Activated B cell treated with CpG ODN at 0.5 μM for 24 hours (primary cell): ENCODE data around the gene GAK. TPM values are rescaled to one million over a fixed set of nuclear protein-coding genes. Genes with fewer than 3 reads are reported as not detected.

Source experiments
- ATAC-seq: fragments of 200-7000 bp; cut with Tn5 transposase; one replicate; pipeline ENCODE4 v1.10.0; 2021; ENCODE audit warnings: low read depth, mild to moderate bottlenecking, moderate library complexity
- CTCF ChIA-PET: fragments of 350-600 bp; sonication (Branson Sonifier 250); formaldehyde crosslinking; loops from one replicate; lab custom pipeline; 2021; ENCODE audit warnings: antibody characterized with exemption; lab: Charles Lee
- POLR2A ChIA-PET: fragments of 350-600 bp; sonication (Branson Sonifier 250); formaldehyde crosslinking; loops from one replicate; lab custom pipeline; 2021; ENCODE audit warnings: antibody characterized with exemption; lab: Charles Lee
- DNase-seq: peaks from one replicate; pipeline ENCODE4 v3.0.0; 2022
- H3K27ac Mint-ChIP-seq: one replicate; pipeline ENCODE4 v1.8.0; 2020; ENCODE audit warnings: mixed read lengths
- H3K27me3 Mint-ChIP-seq: one replicate; pipeline ENCODE4 v1.8.0; 2021; ENCODE audit warnings: mixed read lengths
- H3K36me3 Mint-ChIP-seq: one replicate; pipeline ENCODE4 v1.8.0; 2021; ENCODE audit warnings: low read depth, mixed read lengths
- H3K4me1 Mint-ChIP-seq: one replicate; pipeline ENCODE4 v1.8.0; 2021; ENCODE audit warnings: mixed read lengths
- H3K4me3 Mint-ChIP-seq: one replicate; pipeline ENCODE4 v1.8.0; 2020; ENCODE audit warnings: mild to moderate bottlenecking, mixed read lengths
- H3K9me3 Mint-ChIP-seq: one replicate; pipeline ENCODE4 v1.8.0; 2020; ENCODE audit warnings: mixed read lengths
- intact Hi-C: fragments of 100-400 bp; cut with micrococcal nuclease; formaldehyde crosslinking; loops from one replicate; pipeline ENCODE4 v1.15.1; 2024
- total RNA-seq: library from RNA; stranded (reverse); gene quantifications from 2 replicates; pipeline ENCODE4 v1.2.3, GENCODE V29; 2022
- TF ChIP-seq, protein P1 (sequence below): fragments of 200-600 bp; IDR thresholded peaks from one replicate; pipeline ENCODE4 v1.8.0; 2022; ENCODE audit warnings: antibody characterized with exemption, mild to moderate bottlenecking

The GAK gene
- total RNA-seq, 1 donor from 2014 or later = 172 TPM

DNA sequence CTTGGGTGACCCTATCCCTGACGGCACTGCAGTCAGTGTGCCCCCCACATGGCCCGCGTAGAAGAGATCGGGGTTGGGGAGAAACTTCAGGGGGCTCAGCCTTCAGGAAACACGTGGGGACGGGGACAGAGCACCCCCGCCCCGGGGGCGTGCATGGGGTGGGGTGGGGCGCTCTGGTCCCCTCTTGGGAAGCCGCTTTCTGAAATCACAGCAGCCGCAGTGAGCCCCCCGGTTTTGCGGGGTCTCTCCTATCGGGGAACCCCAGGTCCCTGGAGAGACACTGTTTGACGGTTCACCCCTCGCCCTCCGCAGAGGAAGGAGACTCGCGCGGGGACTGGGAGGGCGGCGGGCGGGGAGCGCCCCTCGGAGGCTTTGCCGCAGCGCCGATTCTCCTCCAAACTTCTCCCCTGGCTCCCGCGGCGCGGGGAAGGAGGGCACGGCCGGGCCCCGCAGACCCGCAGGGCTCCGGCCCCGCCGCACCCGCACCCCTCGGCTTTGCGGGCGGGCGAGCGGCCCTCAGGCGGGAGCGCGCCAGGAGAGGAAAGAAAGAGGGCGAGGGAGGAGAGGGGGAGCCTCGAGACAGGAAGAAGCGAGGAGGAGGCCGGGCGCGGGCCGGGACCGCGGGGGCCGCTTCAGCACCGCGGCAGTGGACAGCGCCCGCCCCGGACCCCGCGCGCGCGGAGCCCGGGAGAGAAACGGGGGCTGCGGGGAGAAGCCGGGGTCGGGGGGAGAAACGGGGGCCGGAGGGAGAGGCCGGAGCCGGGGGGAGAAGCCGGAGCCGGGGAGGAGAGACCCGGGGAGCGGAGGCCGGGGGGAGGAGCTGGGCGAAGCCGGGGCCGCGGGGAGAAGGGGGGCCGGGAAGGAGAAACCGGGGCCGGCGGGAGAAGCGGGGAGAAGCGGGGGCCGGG, 106.8 kb downstream of the GAK start:
- CTCF ChIA-PET = no interaction called here
- H3K27me3 Mint-ChIP-seq = peaks cover 47% of the 10 kb centered on the region
- DNase-seq = peak; percentile 34
- H3K27ac Mint-ChIP-seq = no peak overlapping the region
- ATAC-seq = peak; percentile 72
- peak overlapping the region; percentile 24 for H3K4me3 Mint-ChIP-seq
- POLR2A ChIA-PET = no interaction called here
- H3K36me3 Mint-ChIP-seq = no peaks in the 10 kb centered on the region
- TF ChIP-seq, protein P1, sequence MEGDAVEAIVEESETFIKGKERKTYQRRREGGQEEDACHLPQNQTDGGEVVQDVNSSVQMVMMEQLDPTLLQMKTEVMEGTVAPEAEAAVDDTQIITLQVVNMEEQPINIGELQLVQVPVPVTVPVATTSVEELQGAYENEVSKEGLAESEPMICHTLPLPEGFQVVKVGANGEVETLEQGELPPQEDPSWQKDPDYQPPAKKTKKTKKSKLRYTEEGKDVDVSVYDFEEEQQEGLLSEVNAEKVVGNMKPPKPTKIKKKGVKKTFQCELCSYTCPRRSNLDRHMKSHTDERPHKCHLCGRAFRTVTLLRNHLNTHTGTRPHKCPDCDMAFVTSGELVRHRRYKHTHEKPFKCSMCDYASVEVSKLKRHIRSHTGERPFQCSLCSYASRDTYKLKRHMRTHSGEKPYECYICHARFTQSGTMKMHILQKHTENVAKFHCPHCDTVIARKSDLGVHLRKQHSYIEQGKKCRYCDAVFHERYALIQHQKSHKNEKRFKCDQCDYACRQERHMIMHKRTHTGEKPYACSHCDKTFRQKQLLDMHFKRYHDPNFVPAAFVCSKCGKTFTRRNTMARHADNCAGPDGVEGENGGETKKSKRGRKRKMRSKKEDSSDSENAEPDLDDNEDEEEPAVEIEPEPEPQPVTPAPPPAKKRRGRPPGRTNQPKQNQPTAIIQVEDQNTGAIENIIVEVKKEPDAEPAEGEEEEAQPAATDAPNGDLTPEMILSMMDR = no peak
- H3K9me3 Mint-ChIP-seq = no peaks in the 10 kb centered on the region
- peaks cover 1% of the 10 kb centered on the region for H3K4me1 Mint-ChIP-seq
- intact Hi-C loops = loop anchor here (5.0 kb wide), 1 partner anchor 43 kb away; no protein-coding TSS in a partner anchor

DNA sequence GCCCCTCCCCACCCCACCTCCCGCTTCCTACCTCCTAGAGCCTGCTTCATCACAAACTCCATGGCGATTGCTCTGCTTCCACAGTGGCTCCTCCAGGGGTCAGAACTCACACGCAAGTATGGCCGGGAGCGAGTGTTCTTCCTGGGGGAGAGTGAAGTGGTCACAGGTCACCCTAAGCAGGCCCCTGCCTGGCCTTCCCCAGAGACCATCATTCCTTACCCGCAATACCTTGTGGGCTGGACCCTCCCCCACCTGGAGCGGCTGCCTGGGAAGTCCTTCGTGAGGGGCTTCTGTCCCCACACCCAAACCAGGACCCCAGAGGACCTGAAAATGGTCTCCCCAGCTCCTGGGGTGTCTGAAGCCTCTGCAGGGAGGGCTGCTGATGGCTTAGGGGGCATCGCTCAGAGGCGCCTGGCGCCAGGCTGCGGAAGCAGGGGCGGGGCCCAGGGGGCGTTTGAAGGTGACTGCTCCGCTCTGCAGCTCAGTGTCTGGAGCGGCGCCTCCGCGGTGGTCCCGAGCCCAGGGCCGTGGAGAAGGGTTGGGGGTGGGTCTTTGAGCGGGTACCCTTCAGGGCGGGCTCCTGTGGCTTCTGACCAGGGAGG, 107.6 kb downstream of the GAK start:
- no peak overlapping the region for H3K27ac Mint-ChIP-seq
- DNase-seq = no peak
- CTCF ChIA-PET = no interaction called here

DNA sequence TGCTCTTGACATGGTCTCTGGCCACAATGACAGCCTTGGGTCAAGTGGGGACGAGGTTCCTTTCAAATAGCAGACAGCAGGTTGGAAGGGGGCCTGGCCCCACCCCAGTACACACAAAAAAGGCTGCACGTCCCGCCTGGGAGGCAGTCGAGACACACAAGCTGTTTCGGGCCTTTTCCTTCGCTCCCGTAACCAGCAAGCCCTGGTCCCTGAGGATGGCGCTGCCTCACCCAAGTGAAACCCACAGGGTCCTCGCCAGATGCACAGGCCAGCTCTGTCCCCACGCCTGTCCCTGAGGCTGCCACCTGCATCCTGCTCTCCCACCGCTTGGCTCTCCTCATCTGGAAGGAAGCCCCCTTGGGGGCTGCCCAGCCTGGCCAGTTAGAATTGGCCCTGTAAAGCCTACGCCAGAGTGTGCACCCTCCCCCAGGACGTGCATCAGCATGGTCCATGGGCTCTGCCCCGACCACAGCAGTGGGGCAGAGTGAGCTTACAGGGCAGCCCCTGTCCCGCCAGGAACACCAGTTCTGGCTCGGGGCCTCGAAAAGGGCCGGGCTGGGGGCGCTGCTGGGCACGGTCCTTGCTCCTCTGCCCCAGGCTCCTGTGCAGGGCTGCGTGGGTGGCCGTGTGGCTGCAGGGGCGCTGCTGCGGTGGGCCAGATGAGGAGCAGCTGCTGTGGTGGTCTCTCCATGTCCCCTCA, 108.2 kb downstream of the GAK start:
- Mint-ChIP-seq H3K27ac (no peak overlapping the region), H3K4me3 (no peak overlapping the region), H3K9me3 (no peaks in the 10 kb centered on the region), H3K27me3 (peaks cover 49% of the 10 kb centered on the region), H3K36me3 (no peaks in the 10 kb centered on the region), H3K4me1 (peaks cover 1% of the 10 kb centered on the region)
- ChIA-PET CTCF (no interaction called here), POLR2A (no interaction called here)
- TF ChIP-seq, protein P1 = no peak
- intact Hi-C loops = no loop called here
- no peak for DNase-seq
- no peak for ATAC-seq

More for the DNA sequence above, 107.6 kb downstream of the GAK start:
- H3K4me3 Mint-ChIP-seq = peak overlapping the region; percentile 24
- no peak for ATAC-seq
- peaks cover 45% of the 10 kb centered on the region for H3K27me3 Mint-ChIP-seq
- no peaks in the 10 kb centered on the region for H3K36me3 Mint-ChIP-seq
- no peaks in the 10 kb centered on the region for H3K9me3 Mint-ChIP-seq
- peaks cover 1% of the 10 kb centered on the region for H3K4me1 Mint-ChIP-seq
- POLR2A ChIA-PET = no interaction called here
- TF ChIP-seq, protein P1 = no peak
- intact Hi-C loops = loop anchor here (5.0 kb wide), 1 partner anchor 42 kb away; no protein-coding TSS in a partner anchor

DNA sequence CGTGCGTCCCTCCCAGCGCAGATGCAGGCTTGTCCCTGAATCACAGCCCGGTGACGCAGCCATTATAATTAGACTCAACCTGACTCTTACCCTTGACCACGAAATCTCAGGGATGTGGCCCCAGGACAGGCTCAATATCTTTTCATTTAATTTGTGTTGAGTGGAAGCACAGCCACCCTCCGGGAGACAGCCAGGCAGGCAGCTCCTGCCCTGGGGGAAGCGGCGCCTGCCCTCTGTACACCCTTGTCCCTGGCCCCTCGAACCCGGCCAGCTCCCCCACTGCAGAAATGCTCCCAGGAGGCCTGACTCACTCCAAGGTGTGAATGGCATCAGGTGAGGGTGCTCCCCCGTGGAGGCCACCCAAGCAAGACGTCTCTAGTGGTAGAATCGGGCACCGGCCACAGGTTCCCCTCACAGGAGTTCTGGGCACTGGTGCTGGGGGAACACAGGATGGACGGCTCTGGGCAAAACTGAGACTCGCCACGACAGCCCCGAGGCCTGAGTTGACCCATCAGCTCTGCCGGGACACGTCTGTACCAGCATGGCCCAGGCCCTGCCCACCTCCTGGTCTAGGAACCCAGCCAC, 108.8 kb downstream of the GAK start:
- intact Hi-C loops = no loop called here
- peaks cover 46% of the 10 kb centered on the region for H3K27me3 Mint-ChIP-seq
- peaks cover 1% of the 10 kb centered on the region for H3K4me1 Mint-ChIP-seq
- H3K27ac Mint-ChIP-seq = no peak overlapping the region
- no peak overlapping the region for H3K4me3 Mint-ChIP-seq
- ChIA-PET POLR2A (no interaction called here), CTCF (no interaction called here)
- DNase-seq (no peak), ATAC-seq (no peak)
- no peaks in the 10 kb centered on the region for H3K9me3 Mint-ChIP-seq
- TF ChIP-seq, protein P1 = no peak
- H3K36me3 Mint-ChIP-seq = no peaks in the 10 kb centered on the region
